GM19467 (cell line): ENCODE measurements around the gene FUNDC2.

Source experiments
- ATAC-seq: cut with Tn5 transposase; IDR thresholded peaks from one replicate; pipeline ENCODE4 v1.9.1; 2021; ENCODE audit warnings: mild to moderate bottlenecking, moderate library complexity; ENCODE audit not compliant: unreplicated experiment

The FUNDC2 gene

DNA sequence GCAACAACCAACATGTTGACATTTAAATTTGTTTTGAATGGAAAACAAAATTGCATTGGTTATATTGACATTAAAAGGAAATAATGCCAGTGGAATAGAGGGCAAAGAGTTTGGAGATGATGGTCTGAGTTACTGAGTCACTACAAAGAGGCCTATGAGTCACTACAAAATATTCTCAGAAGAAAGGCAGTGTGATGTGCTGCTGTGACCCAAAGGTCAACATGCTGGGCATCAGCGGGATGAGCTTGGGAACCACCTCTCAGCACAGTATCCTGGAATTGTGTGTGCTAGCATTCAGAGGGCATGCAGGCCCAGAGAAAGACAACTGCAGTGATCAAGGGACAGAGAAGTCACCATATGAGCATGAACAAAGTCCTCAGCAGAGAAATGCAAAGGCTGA, 41.5 kb downstream of the FUNDC2 start:
- ATAC-seq, result no peak

DNA sequence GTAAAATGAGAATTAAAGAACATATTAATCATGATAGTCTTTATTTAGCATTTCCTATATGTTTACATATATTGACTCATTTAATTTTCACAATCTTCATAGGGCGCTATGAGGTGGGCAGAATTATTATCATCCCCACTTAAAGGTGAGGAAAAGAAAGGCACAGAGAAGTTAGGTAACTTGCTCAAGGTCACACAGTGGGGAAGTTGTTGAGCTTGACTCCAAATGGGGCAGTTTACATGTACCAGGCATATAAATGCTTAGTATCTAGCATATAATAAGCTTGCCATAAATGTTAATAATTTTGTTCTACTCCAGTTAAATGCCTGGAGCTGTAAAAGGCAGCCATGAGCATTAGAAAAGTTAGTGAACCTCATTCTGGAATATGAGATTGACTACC, 42.8 kb downstream of the FUNDC2 start:
- ATAC-seq, result no peak

DNA sequence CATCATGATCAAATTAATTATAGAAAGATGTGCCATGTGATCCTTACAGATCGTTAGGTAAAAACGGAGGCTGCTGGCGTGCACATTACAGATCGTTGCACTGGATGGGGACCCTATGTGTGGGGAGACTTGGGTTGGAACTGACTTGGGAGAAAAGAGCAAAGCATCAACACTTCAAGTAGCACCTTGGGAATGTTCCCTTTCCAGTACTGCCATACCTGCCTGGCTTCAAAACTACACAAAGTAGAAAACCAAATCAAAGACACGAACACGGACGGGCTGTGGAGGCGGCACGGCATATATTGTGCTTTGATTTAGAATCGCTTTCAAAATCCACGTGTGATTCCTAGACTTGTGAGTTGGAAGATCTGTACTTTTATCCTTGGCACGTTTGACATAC, 43.4 kb downstream of the FUNDC2 start:
- no peak for ATAC-seq

DNA sequence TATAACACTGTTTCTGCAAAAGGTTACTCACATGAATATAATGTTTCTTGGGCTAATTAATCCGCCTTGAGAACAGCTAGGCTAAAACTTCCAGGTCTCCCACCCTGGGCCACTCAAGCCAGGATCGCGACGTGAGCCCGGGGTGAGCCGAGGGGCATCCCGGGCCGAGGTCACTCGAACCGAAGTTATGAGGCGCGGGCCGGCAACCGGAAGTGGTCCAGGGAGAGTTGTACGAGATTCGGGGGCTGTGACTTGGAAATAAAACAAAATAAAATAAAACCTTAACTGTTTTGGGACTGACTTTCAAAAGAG, 44.0 kb downstream of the FUNDC2 start:
- ATAC-seq, result peak; percentile 12

DNA sequence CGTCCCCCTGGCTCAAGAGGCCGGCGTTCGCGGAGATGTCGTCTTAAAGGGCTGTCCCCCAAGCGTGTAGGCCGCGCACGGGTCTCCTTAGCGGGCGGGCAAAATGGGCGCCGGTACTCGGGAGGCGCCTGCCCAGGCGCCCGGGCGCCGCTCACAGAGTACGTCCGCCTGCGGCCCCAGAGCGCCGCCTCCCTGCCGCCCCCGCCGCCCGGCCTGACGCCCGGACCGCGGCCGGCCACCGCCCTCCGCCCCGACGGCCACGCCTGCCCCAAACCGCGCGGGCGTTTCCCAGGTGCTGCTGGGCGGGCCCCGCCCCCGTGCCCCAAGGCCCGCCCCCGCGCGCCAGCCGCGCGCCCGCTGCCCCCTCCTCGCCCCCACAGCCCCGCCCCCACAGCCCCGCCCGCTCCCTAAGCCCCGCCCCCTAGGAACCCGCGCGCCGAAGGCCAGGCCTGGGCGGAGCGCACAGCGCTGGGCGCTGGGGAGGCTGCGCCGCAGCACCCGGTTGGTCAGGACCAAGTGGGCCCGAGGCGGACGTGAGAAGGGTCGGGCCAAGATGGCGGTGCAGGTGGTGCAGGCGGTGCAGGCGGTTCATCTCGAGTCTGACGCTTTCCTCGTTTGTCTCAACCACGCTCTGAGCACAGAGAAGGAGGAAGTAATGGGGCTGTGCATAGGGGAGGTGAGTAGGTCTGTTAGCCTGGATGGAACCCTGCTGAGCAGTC, 44.5 kb downstream of the FUNDC2 start, which contains the start of the genes BRCC3, CMC4 and MTCP1:
BRCC3 (plus strand) TSS at position 534 of the 719 bp plus-strand sequence; CDS start at position 554, 20 bp downstream.
CMC4 (minus strand) TSS at position 162 of the 719 bp plus-strand sequence. CDS start 7,113 bp downstream, outside the sequence.
MTCP1 (minus strand) TSS at position 162 of the 719 bp plus-strand sequence. CDS start 5,126 bp downstream, outside the sequence.
- peak; percentile 83 for ATAC-seq

DNA sequence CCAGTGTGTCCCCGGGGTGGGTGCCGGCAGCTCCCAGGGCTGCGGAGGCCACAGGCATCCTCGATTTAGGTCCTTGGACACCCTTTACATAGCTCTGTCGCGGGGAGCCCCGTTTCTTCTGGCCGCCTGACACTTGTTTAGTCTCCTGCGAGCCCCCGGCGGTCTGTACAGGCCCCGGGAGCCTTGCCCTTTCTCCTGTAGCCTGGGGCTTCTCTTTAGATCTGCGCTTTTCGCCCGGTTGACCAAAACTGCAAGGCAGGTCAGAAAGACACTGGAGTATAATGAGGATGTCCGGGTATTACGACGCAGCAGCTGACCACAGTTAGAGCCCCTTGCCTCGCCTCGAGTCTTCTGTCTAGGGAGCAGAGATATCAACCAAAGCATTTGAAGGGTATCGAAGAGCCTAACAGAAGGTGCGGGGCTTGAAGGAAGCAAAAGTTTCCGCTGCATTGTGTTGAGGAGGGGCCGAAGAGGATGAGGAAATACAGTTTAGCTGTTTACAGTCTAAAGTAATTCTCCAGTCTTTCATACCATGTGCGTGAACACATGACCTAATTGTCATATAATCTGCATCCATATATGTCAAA, 45.1 kb downstream of the FUNDC2 start:
- ATAC-seq, result peak; percentile 21

DNA sequence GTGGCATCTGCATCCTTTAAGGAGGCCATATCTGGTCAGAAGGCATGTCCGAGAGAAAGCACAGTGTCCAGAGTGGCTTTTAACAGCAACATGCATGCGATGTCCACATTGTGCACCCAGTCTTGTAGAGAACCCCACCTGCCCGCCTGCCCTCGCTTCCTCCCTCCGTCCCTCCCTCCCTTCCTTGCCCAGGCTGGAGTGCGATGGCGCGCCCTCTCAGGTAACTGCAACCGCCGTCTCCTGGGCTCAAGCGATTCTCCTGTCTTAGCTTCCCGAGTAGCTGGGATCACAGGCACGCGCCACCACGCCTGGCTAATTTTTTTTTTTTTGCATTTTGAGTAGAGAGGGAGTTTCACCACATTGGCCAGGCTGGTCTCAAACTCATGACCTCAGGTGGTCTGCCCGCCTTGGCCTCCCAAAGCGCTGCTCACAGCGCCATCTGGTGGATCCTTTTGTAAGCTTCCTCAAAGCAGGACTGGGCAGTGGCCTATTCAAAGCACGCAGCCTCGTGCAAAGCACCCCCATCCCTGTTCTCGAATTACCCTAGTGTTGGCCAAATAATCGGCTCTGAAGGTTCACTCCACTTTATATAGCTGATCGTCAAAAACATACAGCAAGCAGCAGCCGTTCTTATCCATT, 59.7 kb downstream of the FUNDC2 start:
- ATAC-seq, result no peak

DNA sequence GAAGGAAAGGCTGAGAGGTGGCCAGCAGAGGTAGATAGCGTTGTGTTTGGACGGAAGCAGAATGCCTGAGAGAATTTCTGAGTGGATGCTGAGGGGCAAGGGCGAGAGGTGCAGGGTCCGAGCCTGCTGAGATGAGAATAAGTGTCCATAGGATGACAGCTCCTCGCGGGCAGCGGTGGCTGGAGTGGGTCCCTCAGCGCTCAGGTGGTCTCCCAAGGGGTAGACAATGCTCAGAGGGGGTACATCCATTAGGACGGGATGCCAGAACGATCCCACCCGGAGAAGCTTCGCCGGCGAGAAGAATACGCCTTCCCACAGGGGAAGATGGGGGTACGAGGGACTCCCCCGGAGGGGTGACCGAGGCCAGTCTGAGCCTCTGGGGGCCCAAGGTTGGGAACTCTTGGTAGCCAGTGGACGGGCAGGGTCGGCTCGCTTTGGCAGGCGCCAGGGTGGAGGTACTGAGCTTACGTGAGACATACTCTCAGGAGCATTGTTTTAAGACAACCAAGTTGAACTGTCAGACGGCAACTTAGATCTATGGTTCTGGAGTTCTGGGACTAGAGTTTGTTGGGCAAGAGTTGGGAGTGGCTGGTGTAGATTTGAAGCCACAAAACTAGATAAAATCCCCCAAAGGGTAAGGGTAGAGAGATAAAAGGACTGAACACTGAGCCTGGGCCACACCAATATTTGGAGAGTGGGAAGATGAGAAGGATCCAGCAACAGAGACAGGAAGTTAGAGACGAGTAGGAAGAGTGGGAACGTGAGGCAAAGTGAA, 60.5 kb downstream of the FUNDC2 start:
- ATAC-seq, result no peak

DNA sequence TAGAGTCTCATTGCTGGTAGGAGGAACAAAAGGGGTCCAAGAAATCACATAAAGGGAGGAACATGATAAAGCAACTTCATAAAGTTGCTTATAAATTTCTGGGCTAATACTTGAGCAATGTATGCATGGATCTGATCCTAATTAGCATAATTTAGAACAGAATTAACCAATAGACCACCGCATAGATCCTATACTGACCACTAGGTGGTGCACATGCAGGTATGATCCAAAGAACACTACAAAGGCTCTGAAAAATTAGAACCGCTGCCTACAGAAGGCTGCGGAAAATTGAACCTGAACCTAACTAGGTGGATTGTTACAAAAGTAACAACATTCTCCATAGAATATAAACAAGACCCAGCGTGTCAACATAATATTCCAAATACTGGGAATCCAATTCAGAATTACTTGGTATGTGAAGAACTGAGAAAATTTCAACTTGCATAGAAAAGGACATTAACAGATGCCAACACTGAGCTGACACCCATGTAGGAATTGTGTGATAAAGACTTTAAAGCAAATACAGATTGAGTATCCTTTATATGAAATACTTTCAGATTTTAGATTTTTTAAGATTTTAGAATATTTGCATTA, 67.9 kb downstream of the FUNDC2 start:
- peak; percentile 69 for ATAC-seq

DNA sequence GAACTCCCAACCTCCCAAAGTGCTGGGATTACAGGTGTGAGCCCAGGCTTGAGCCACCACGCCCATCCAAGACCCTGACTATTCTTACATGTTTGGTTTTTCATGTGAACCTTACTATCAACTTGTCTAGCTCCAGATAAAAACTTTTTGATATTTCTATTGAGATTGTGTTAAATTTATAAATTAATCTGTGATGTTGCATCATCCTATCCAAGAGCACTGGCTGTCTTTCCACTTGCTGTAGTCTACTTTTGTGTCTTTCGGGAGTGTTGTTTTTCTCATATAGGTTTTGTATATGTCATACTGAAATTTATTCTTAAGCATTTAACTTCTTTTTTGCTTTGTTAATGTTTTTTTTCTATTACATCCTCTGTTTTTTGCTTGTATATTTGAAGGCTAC, 79.3 kb downstream of the FUNDC2 start:
- ATAC-seq, result no peak

DNA sequence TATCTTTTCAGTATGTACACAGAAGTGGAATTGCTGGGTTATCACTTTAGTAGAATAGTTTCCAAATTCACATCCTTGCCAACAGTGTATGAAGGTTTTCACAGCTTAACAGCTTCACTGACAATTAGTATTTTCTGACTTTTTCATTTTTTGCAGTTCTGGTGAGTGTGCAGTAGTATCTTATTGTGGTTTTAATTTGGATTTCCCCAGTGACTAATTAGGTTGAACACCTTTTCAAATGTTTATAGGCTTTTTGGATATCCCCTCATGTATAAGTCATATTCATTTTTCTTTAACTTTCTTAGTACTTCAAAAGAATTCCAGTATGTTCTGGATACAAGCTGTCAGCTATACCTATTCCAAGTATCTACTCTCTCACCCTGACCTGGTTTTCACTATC, 81.8 kb downstream of the FUNDC2 start:
- no peak for ATAC-seq
